ENCODE results near the gene ITGB3BP.

Gene ITGB3BP

GRCh38 chr1:63418101-63418500 is 104.9 kb downstream of the ITGB3BP start:
- DNase-seq (ENCODE audit: low spot score) = no peak

GRCh38 chr1:63414691-63415365 is 108.2 kb downstream of the ITGB3BP start:
- no peak for DNase-seq (ENCODE audit: low spot score)

GRCh38 chr1:63413394-63413793 is 109.6 kb downstream of the ITGB3BP start:
- DNase-seq (ENCODE audit: low spot score) = no peak

GRCh38 chr1:63411066-63411465 is 112.0 kb downstream of the ITGB3BP start:
- DNase-seq (ENCODE audit: low spot score) = no peak

- peak; percentile 7 for DNase-seq (ENCODE audit: low spot score)
Measured at GRCh38 chr1:63408331-63408730, 114.7 kb downstream of the ITGB3BP start.

GRCh38 chr1:63407002-63407401 is 116.0 kb downstream of the ITGB3BP start:
- no peak for DNase-seq (ENCODE audit: low spot score)

- no peak for DNase-seq (ENCODE audit: low spot score)
Measured at GRCh38 chr1:63405987-63406386, 117.0 kb downstream of the ITGB3BP start.

- DNase-seq (ENCODE audit: low spot score) = no peak
Measured at GRCh38 chr1:63405021-63405420, 118.0 kb downstream of the ITGB3BP start.

GRCh38 chr1:63403386-63403785 is 119.6 kb downstream of the ITGB3BP start:
- no peak for DNase-seq (ENCODE audit: low spot score)

- no peak for DNase-seq (ENCODE audit: low spot score)
Measured at GRCh38 chr1:63401945-63402344, 121.1 kb downstream of the ITGB3BP start.
